Stimulated activated CD4-positive, alpha-beta T cell treated with anti-CD3 and anti-CD28 coated beads, Interleukin-4, amount 100 ng/mL, for 4 hours (primary cell): Measurements from ENCODE around the gene NDUFB8.

Experiments used
- DNase-seq, 2 experiments: peaks; one replicate each; pipeline ENCODE4 v3.0.0-alpha.2; 2020

Gene NDUFB8

GRCh38 chr10:100535715-100536353 lies 6.2 kb upstream of the NDUFB8 start, which contains the start of gene HIF1AN:
Gene HIF1AN (plus strand): TSS chr10:100535943. CDS start chr10:100535959, 16 bp downstream.
- DNase-seq = peak; percentile 79 to 89

DNA sequence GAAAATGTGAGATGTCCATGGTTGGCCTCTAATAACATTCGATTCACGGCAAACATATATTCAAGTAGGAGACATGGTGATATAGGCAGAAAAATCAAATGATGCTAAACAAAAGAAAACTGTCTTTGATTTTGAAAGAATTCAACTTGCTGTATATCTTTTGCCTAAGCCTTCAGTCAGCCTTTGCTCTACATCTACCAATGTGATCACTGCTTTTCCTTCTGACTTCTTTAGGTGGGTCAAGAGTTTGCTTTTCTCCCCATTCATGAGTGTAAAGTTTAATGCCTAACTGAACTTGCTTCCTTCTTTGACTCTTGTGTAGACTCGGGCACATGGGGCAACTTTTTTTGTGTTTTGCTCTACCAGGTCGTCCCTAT lies 5.7 kb upstream of the NDUFB8 start:
- DNase-seq = no peak

DNA sequence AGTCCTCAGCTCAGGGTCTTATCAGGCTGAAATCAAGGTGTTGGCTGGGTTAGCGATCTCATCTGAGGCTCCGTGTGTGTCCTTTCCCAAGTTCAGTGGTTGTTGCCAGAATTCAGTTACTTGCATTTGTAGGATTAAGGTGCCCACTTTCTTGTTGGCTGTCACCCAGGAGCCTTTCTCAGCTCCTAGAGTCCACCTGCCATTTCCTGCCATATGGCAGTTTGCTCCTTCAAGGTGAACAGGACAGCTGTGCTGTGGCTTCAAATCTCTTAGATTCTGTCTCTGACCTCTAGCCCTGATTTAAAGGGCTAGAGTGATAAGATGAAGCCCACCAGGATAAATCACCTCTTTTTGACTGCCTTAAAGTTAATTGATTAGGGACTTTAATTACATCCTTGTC lies 5.1 kb upstream of the NDUFB8 start:
- DNase-seq = no peak

- DNase-seq = no peak
Measured at GRCh38 chr10:100531761-100532160, 2.1 kb upstream of the NDUFB8 start.

DNA sequence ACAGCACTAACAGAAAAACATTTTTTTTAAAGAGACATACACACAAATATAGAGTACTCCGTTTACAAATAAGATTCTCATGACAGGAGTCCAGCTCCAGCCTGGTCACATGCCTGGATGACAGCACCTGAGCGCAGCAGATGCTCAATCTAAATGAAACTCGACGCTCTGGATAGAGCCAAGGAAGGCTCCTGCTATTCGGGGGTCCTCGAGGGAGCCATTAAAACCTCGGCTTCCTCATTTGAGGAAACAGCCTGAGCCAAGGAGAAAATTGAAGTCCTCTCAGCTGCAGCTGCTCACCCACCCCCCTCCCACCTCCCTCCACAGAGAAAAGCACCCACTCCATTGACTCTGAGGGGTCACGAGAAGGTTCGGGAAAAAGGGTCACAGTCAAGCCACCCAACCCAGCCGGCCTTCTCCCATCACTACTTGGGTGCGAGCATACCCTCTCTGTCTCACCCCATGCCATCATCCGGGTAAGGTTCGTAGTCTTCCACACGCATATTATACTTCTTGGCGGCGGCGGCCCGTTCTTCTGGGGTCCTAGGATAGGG lies 673 bp downstream of the NDUFB8 start:
- no peak for DNase-seq

- no peak for DNase-seq
Measured at GRCh38 chr10:100528123-100528886, 1.4 kb downstream of the NDUFB8 start.

- no peak for DNase-seq
Measured at GRCh38 chr10:100524638-100525037, 5.0 kb downstream of the NDUFB8 start.

DNA sequence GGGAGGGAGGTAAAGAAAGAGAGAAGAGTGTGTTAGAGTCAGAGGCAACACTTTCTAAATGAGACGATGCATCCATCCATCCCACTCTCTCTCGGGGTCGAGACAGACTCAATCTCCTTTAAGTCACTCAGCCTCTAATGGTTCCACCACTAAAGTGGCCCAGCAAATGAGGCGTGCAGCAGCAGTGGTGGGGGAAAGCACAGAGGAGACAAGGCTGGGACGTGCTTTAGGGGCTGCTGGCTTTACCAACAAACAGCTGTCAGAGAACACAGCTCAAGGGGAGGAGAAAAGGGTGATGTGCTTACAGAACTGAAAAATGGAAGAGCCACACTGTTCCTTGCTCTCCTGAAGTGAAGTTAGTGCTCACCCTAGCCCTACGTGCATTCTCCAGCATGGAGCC lies 5.5 kb downstream of the NDUFB8 start:
- no peak for DNase-seq

GRCh38 chr10:100522945-100523344 lies 6.7 kb downstream of the NDUFB8 start:
- no peak for DNase-seq

- no peak for DNase-seq
Measured at GRCh38 chr10:100522107-100522801, 7.4 kb downstream of the NDUFB8 start.

DNA sequence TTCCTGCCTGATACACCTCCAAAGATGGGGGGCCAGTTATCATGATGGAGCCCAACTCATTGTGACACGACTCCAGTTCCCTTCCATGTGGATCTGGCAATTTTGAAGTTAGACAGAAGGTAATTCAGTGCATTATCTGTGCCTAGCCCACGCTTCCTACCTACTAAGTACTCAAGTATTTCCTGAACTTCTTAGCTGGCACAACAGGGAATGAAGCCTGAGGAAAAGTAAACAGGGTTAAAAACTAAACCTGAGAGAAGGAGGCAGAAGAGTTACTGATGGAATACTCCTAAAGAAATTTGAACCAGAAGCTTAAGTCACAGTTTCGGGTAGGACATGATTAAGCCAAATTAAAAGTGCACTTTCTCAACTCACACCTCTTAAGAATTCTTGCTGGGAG lies 8.9 kb downstream of the NDUFB8 start:
- DNase-seq = no peak

DNA sequence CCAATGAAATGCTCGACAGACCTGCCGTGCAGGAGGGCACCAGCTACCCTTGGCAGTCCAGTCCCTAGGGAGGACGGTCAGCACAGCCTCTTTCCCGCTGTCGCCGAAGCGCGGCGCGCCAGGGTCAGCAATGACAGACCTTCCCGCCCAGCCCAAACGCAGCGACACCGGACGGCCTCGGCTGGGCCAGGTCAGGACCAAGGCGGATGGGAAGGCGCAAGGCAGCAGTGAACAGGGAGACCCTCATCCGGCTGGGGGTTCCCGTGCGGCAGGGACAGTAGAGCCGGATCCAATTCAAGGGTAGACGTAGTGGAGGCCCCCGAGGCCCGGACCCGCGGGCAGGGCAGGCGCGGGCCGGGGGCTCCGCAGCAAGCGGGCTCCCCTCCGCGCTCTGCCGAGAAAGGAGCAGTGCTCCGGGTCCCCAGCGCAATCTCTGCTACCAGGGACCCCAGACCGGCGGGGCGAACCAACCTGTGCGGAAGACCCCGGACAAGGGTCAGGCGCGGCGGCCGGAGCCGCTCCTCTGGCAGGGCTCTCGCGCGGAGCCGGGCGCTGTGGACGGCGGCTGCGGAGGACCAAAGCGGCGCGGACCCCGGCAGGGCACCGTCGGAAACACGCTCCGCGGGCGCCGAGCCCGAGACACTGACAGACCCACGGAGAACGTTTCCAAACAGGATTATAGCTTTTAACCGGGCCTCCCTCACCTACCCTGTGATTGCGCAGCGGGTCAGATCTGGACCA lies 10.2 kb downstream of the NDUFB8 start, which contains the start of gene SEC31B:
Gene SEC31B (minus strand): TSS at position 551 of the 741 bp plus-strand sequence. CDS start 2,909 bp downstream, outside the sequence.
- DNase-seq = no peak

- peak; percentile 46 to 56 for DNase-seq
Measured at GRCh38 chr10:100518761-100519241, 10.9 kb downstream of the NDUFB8 start.

DNA sequence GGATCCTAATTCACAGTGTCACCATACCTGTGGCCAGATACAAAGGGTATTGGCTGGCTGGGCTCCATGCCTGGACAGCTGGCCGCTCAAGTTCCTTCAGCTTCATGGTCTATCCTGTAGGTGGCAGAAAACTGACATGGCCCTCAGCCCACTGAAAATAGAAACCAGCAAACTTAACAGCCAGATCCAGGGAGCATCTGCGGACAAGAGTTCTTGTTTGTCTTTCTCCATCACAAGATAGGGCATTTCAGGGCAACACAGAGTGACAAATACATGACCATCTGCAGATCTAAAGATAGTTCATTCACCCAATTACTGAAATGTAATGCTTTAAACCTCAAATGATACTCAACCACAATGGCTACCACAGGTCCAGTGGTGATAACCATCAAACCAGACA lies 12.8 kb downstream of the NDUFB8 start:
- DNase-seq = no peak

DNA sequence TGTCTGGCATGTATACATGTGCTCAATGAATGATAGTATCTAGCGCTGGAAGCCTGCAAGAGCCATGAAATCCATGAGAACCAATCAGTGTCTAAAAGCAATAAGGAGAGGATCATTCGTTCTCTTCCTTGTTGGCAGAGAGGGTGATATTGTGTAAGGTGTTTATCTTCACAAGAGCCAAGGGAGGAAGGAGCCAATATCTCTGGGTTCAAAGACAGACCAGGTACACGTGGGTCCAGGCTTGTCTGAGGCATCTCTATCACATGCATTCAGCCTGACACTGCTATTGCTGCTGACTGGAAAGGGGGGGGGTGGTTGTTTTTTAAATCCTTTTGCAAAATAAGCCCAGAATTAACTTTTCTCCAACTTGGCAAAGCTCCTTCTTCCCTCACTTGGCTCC lies 14.1 kb downstream of the NDUFB8 start:
- no peak for DNase-seq

DNA sequence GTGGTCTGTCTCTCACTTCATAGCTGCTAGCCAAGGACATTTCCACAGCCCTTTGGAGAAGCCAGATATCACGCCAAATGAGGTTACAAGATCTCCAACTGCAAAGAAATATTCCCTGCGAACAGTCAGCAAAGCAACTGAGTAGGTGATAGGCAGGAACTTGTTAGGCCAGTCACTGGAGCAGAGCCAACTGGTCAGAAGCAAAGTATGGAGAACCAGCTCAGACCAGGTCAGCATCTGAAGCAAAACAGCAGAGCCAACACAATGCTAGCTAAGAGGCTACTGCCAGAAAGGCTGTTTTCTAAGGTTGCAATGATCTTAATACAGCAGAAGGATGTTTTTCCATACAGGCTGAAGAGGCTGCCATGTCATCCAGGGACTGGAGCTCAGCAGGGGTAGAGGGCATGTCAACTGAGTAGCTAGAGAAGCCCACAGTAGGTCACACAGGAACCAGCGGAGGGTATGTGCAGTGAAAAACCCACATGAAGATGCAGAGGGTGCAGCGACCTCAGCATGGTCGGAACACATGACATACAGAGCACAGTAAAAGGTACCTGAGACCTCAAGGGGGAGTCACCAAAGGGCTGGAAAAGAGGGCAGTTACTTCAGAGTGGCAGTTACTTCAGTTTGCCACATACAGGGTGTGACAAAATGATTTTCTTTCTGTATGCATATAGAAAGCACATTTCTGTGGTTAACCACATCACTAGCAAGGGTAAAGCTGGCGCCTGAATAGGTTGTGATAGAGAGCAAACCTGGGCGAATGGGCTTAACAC lies 18.9 kb downstream of the NDUFB8 start:
- DNase-seq = peak in 1 of 2 experiments; percentile 75

- DNase-seq = peak in 1 of 2 experiments; percentile 73
Measured at GRCh38 chr10:100509241-100509840, 20.3 kb downstream of the NDUFB8 start.

- DNase-seq = peak in 1 of 2 experiments; percentile 43
Measured at GRCh38 chr10:100508691-100509150, 20.9 kb downstream of the NDUFB8 start.

DNA sequence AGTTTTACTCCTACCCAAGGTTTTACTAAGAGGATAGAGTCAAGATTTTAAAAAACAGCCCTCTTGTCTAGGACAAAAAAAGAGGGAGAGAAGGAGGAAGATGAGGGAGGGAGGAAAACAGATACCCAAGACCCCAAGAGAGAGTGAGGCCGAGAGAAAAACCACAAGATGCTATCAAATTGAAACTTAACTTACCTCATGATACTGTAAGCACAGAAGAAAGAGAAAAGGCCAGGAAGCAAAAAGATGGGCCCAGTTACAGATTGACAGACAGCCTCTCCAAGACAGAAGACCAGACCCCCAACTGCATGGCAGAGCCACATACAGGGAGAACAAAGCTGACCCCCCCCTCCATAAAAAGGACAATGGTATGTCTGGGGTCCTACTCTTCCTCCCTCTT lies 21.4 kb downstream of the NDUFB8 start:
- DNase-seq = no peak

DNA sequence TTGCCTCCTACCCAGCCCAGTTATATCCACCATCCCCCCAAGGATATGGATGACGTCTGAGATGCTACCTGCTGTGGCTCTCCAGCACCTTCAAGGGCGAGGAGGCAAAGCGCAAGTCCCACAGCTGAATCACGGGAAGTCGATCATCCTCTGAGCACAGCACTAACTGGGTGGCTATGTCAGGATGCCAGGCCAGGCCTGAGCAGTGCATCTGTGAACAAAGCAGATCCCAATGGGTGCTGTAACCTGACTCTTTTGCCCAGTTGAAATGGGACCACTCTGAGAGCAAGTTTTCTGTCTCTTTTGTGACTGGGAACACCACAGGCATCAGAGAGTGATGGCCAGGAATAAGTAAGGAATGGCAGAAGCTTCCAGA lies 22.3 kb downstream of the NDUFB8 start:
- DNase-seq = no peak
